ENCODE results near the gene TMEM26. TPM values are rescaled to one million over a fixed set of nuclear protein-coding genes. Genes with fewer than 3 reads are reported as not detected.

TMEM26 gene
- total and polyA plus RNA-seq, 8 donors, result 0.04 to 0.37 (median 0.11) TPM; not detected in 2

DNA sequence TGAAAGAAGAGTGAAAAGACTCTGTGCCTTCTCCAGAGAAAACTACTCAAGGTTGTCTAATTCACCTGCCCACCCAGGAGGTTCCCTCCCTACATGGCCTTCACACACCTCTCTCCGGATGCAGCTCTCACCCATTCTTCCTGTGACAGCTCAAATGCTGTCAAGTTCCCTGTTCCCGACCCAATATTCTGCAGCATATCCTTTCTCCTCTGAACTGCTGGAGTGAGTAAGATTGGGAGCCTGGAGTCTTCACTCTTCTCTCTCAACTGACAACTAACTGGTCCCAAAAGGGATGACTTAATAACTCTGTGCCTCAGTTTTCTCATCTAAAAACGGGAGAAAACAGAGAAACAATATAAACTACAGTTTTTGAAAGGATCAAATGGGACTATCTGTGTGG is 5.1 kb downstream of the TMEM26 start:
- TF ChIP-seq, protein P1, sequence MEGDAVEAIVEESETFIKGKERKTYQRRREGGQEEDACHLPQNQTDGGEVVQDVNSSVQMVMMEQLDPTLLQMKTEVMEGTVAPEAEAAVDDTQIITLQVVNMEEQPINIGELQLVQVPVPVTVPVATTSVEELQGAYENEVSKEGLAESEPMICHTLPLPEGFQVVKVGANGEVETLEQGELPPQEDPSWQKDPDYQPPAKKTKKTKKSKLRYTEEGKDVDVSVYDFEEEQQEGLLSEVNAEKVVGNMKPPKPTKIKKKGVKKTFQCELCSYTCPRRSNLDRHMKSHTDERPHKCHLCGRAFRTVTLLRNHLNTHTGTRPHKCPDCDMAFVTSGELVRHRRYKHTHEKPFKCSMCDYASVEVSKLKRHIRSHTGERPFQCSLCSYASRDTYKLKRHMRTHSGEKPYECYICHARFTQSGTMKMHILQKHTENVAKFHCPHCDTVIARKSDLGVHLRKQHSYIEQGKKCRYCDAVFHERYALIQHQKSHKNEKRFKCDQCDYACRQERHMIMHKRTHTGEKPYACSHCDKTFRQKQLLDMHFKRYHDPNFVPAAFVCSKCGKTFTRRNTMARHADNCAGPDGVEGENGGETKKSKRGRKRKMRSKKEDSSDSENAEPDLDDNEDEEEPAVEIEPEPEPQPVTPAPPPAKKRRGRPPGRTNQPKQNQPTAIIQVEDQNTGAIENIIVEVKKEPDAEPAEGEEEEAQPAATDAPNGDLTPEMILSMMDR (IDR thresholded peaks at IDR 0.05), result no peak
- no peaks in the 10 kb centered on the region for H3K4me1 ChIP-seq
- H3K4me3 ChIP-seq, result no peak overlapping the region
- no peaks in the 10 kb centered on the region for H3K36me3 ChIP-seq
- H3K27ac ChIP-seq, result no peak overlapping the region
- 67 to 71% methylated on average over 3 of the region's 3 CpGs for WGBS, 2 donors
- H3K27me3 ChIP-seq, result no peaks in the 10 kb centered on the region
- FAIRE-seq, result no peak
- H3K9me3 ChIP-seq, result no peaks in the 10 kb centered on the region
- no peak for ATAC-seq
- intact Hi-C loops (cut with DNase I), result no loop called here
- DNase-seq, result no peak

DNA sequence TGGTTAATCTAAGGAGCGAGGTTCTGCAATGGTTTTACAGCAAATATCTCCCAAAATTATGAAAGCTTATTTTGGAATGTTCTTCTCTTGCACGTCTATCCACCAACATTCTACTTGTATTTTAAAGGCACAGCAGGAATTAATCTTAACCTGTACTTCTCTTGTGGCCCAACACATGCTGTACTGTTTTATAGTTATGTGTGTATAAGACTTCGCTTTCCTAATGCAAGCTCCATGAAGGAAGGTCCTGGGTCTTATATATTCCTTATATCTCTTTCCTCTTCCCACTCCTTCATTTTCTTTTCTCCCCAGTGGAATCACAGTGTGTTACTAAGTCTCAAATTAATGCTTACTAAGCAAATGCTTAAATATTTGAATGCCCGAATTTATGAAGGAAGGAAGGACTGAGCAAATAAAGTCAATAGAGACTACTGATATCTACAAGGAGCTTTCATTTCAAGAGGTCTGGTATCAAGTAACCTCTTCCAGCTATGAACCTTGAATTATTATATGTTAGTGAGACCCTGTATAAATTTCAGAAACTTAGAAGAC is 14.0 kb downstream of the TMEM26 start:
- H3K27ac ChIP-seq, result no peak overlapping the region
- no peaks in the 10 kb centered on the region for H3K9me3 ChIP-seq
- no peaks in the 10 kb centered on the region for H3K36me3 ChIP-seq
- FAIRE-seq (no peak), DNase-seq (no peak), ATAC-seq (no peak)
- no peaks in the 10 kb centered on the region for H3K27me3 ChIP-seq
- H3K4me1 ChIP-seq, result no peaks in the 10 kb centered on the region
- TF ChIP-seq, protein P1 (IDR thresholded peaks at IDR 0.05), result no peak
- intact Hi-C loops (cut with DNase I), result no loop called here
- WGBS, 2 donors, result 62 to 67% methylated on average over 4 of the region's 4 CpGs
- H3K4me3 ChIP-seq, result no peak overlapping the region

DNA sequence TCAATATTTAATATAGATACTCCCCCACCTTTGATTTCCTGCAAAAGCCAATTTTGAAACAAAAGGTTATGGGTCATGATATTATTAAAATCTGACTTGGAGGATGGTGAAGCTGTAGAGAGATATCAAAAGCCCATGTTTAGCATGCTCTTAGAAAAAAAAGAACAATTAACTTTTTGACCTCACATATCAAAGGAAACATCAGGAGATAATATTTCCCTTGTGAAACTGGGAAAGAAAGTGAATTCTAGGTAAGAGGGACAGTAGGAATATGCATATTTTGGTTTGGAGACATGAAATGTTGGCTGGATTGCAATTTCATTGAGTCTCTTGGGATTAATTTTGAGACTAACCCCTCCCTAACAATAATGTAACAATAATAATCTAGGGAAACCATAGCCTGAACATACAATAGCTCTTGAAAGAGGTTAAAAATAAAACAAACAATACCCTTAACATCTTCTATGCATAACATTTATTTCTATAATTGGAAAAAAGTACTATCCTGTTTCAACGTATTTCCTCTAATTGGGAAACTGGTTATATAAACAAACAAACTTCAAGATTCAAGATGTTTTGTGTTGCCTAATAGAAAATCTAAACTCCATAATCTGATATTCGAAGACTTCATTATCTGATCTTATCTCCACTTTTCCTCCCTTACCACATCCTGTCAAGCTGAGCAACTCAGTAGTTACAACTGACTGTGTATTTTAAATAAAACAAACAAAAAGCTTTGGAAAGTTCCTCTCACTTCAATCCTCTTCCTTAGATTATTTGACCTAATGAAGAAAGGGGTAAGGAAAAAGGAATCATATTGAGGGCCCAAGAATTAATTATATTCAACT is 14.8 kb downstream of the TMEM26 start:
- H3K4me1 ChIP-seq, result no peaks in the 10 kb centered on the region
- TF ChIP-seq, protein P1 (IDR thresholded peaks at IDR 0.05), result no peak
- no peak overlapping the region for H3K27ac ChIP-seq
- H3K36me3 ChIP-seq, result no peaks in the 10 kb centered on the region
- intact Hi-C loops (cut with DNase I), result no loop called here
- H3K9me3 ChIP-seq, result no peaks in the 10 kb centered on the region
- FAIRE-seq (no peak), DNase-seq (no peak), ATAC-seq (no peak)
- H3K4me3 ChIP-seq, result no peak overlapping the region
- WGBS, 2 donors, result 46 to 61% methylated on average over 2 of the region's 2 CpGs
- H3K27me3 ChIP-seq, result no peaks in the 10 kb centered on the region

DNA sequence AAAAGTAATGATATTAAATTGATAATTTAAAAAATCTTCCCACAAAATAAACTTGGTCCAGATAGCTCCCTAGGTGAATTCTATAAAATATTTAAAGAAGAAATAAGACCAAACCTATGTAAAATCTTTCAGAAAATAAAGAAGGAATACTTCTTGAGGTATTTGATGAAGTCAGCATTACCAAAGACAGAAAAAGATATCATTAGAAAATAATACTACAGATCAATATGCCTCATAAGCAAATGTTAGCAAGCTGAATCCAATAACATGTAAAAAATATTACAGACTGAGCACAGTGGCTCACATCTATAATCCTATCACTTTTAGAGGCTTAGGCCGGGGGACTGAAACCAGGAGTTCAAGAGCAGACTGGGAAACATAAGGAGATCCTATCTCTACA is 30.0 kb downstream of the TMEM26 start:
- no peak for ATAC-seq
- no peak overlapping the region for H3K4me3 ChIP-seq
- no peaks in the 10 kb centered on the region for H3K4me1 ChIP-seq
- no peaks in the 10 kb centered on the region for H3K36me3 ChIP-seq
- no peak for DNase-seq
- WGBS, 2 donors, result 35 to 59% methylated on average over 1 of the region's 1 CpG
- TF ChIP-seq, protein P1 (IDR thresholded peaks at IDR 0.05), result no peak
- FAIRE-seq, result no peak
- peaks cover 0 to 6% (median 0%) of the 10 kb centered on the region in 4 donors for H3K9me3 ChIP-seq
- no peak overlapping the region for H3K27ac ChIP-seq
- intact Hi-C loops (cut with DNase I), result no loop called here
- no peaks in the 10 kb centered on the region for H3K27me3 ChIP-seq

DNA sequence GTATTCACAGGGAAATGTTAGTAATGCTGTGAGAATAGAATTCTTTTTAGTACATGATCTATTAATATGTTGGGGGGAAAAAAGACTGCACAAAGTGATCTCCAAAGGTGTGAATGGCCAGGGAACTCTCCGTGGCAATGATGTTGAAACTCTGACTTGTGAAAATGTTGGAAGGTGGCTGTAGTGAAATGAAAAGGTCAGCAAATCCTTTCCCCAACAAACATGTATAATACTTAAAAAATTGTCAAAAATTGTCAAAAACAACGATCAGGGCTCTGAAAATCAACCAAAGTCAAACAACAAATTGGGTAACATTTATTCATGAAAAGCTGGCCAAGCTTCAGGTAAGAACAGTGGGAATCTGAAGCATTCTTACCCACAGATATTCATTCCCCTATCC is 35.5 kb downstream of the TMEM26 start:
- no peaks in the 10 kb centered on the region for H3K4me1 ChIP-seq
- H3K4me3 ChIP-seq, result no peak overlapping the region
- no peak for ATAC-seq
- no peak for DNase-seq
- no peak for FAIRE-seq
- no peak overlapping the region for H3K27ac ChIP-seq
- no peaks in the 10 kb centered on the region for H3K27me3 ChIP-seq
- intact Hi-C loops (cut with DNase I), result no loop called here
- no peaks in the 10 kb centered on the region for H3K9me3 ChIP-seq
- WGBS, 2 donors, result 41 to 50% methylated on average over 2 of the region's 2 CpGs
- TF ChIP-seq, protein P1 (IDR thresholded peaks at IDR 0.05), result no peak
- H3K36me3 ChIP-seq, result no peaks in the 10 kb centered on the region

All from pancreas (tissue), 10 donors.